Measurements from ENCODE around the gene KIAA1755.

Gene KIAA1755

GRCh38 chr20:38272398-38272797 is 11.9 kb upstream of the KIAA1755 start:
- no peaks in the 10 kb centered on the region for H3K79me2 ChIP-seq (ENCODE audit: control insufficient read depth, low read length)
- no peak for TF ChIP-seq CTCF (IDR thresholded peaks at IDR 0.05; ENCODE audit: low read depth, low read length, poor library complexity, severe bottlenecking)
- no peak for TF ChIP-seq EZH2phosphoT487 (IDR thresholded peaks at IDR 0.05; ENCODE audit: borderline replicate concordance, low read length)
- no peak overlapping the region for H3K27ac ChIP-seq (ENCODE audit: low read depth, low read length)
- no peaks in the 10 kb centered on the region for H3K9me3 ChIP-seq (ENCODE audit: control insufficient read depth, insufficient read depth, low read length)
- peaks cover 6% of the 10 kb centered on the region; the same call in 1 of the 2 replicates for H3K27me3 ChIP-seq (ENCODE audit: control insufficient read depth, low read length)
- no peaks in the 10 kb centered on the region for H3F3A ChIP-seq (ENCODE audit: control insufficient read depth, insufficient read depth)
- no peaks in the 10 kb centered on the region for H3K9me2 ChIP-seq (replicated peaks; ENCODE audit: control insufficient read depth, low read length)
- H3K4me1 ChIP-seq (ENCODE audit: control insufficient read depth, low read length) = no peaks in the 10 kb centered on the region
- no peak overlapping the region for H3K4me3 ChIP-seq (ENCODE audit: low read length)
- no peaks in the 10 kb centered on the region for H4K20me1 ChIP-seq (ENCODE audit: control insufficient read depth, insufficient read depth, low read depth, low read length)
- H3K36me3 ChIP-seq (ENCODE audit: control insufficient read depth, low read length) = no peaks in the 10 kb centered on the region
- H3K4me2 ChIP-seq (ENCODE audit: low read length) = no peak overlapping the region

- TF ChIP-seq CTCF (IDR thresholded peaks at IDR 0.05; ENCODE audit: low read depth, low read length, poor library complexity, severe bottlenecking) (no peak), EZH2phosphoT487 (IDR thresholded peaks at IDR 0.05; ENCODE audit: borderline replicate concordance, low read length) (no peak)
- no peaks in the 10 kb centered on the region for H3K9me2 ChIP-seq (replicated peaks; ENCODE audit: control insufficient read depth, low read length)
Measured at GRCh38 chr20:38271608-38272120, 11.1 kb upstream of the KIAA1755 start.

GRCh38 chr20:38270869-38271605 is 10.5 kb upstream of the KIAA1755 start:
- H3K4me3 ChIP-seq (ENCODE audit: low read length) = no peak overlapping the region
- H3K4me1 ChIP-seq (ENCODE audit: control insufficient read depth, low read length) = no peaks in the 10 kb centered on the region
- H4K20me1 ChIP-seq (ENCODE audit: control insufficient read depth, insufficient read depth, low read depth, low read length) = no peaks in the 10 kb centered on the region
- H3K36me3 ChIP-seq (ENCODE audit: control insufficient read depth, low read length) = no peaks in the 10 kb centered on the region
- no peaks in the 10 kb centered on the region for H3K9me3 ChIP-seq (ENCODE audit: control insufficient read depth, insufficient read depth, low read length)
- H3K27ac ChIP-seq (ENCODE audit: low read depth, low read length) = no peak overlapping the region
- H3K4me2 ChIP-seq (ENCODE audit: low read length) = no peak overlapping the region
- TF ChIP-seq CTCF (IDR thresholded peaks at IDR 0.05; ENCODE audit: low read depth, low read length, poor library complexity, severe bottlenecking) = no peak
- no peaks in the 10 kb centered on the region for H3K9me2 ChIP-seq (replicated peaks; ENCODE audit: control insufficient read depth, low read length)
- H3K79me2 ChIP-seq (ENCODE audit: control insufficient read depth, low read length) = no peaks in the 10 kb centered on the region
- peaks cover 6% of the 10 kb centered on the region; the same call in 1 of the 2 replicates for H3K27me3 ChIP-seq (ENCODE audit: control insufficient read depth, low read length)
- H3F3A ChIP-seq (ENCODE audit: control insufficient read depth, insufficient read depth) = no peaks in the 10 kb centered on the region

More at GRCh38 chr20:38271608-38272120, 11.1 kb upstream of the KIAA1755 start:
- no peak overlapping the region for H3K27ac ChIP-seq (ENCODE audit: low read depth, low read length)
- H3K4me3 ChIP-seq (ENCODE audit: low read length) = no peak overlapping the region
- H3K4me2 ChIP-seq (ENCODE audit: low read length) = no peak overlapping the region
- no peaks in the 10 kb centered on the region for H3F3A ChIP-seq (ENCODE audit: control insufficient read depth, insufficient read depth)
- peaks cover 6% of the 10 kb centered on the region; the same call in 1 of the 2 replicates for H3K27me3 ChIP-seq (ENCODE audit: control insufficient read depth, low read length)
- H3K9me3 ChIP-seq (ENCODE audit: control insufficient read depth, insufficient read depth, low read length) = no peaks in the 10 kb centered on the region
- no peaks in the 10 kb centered on the region for H3K79me2 ChIP-seq (ENCODE audit: control insufficient read depth, low read length)
- H3K4me1 ChIP-seq (ENCODE audit: control insufficient read depth, low read length) = no peaks in the 10 kb centered on the region
- no peaks in the 10 kb centered on the region for H4K20me1 ChIP-seq (ENCODE audit: control insufficient read depth, insufficient read depth, low read depth, low read length)
- H3K36me3 ChIP-seq (ENCODE audit: control insufficient read depth, low read length) = no peaks in the 10 kb centered on the region

Measured in DOHH2 (cell line).